DND-41 (cell line): ENCODE results near the gene LMOD2.

Experiments
- ATAC-seq: fragments of 200-7000 bp; cut with Tn5 transposase; 3 replicates; pipeline ENCODE4 v1.9.1; 2021; ENCODE audit warnings: low read depth; ENCODE audit not compliant: insufficient read depth
- DNase-seq: peaks from one replicate; pipeline ENCODE4 v3.0.0-alpha.2; 2020
- H2AFZ ChIP-seq: 2 replicates; pipeline ENCODE4 v1.6.0; 2012; ENCODE audit warnings: low read depth, low read length
- H3K27ac ChIP-seq: 2 replicates; pipeline ENCODE4 v1.5.1; 2012; ENCODE audit warnings: low read length, inconsistent platforms
- H3K27me3 ChIP-seq: fragments of 200-600 bp; sonication (generic); 2 replicates; pipeline ENCODE4 v1.6.0; 2012; ENCODE audit warnings: low read length, mild to moderate bottlenecking, inconsistent platforms; ENCODE audit not compliant: insufficient read depth, poor library complexity
- H3K36me3 ChIP-seq: 2 replicates; pipeline ENCODE4 v1.5.1; 2012; ENCODE audit warnings: low read length, inconsistent platforms; ENCODE audit not compliant: insufficient read depth
- H3K4me1 ChIP-seq: 2 replicates; pipeline ENCODE4 v1.5.1; 2012; ENCODE audit warnings: mild to moderate bottlenecking, low read length; ENCODE audit not compliant: insufficient read depth
- H3K4me2 ChIP-seq: 2 replicates; pipeline ENCODE4 v1.6.0; 2012; ENCODE audit warnings: mild to moderate bottlenecking, moderate library complexity, low read length, inconsistent platforms; ENCODE audit not compliant: insufficient read depth
- H3K4me3 ChIP-seq, 2 experiments: fragments of 200-600 bp in 1 of 2; shearing (Covaris generic) in 1 of 2; 2 replicates each; pipeline ENCODE4 v1.5.1; 2012 to 2016; ENCODE audit warnings: inconsistent platforms in 2 of 2, low read length in 2 of 2, mild to moderate bottlenecking in 2 of 2, low read depth in 1 of 2, moderate library complexity in 1 of 2
- H3K79me2 ChIP-seq: 2 replicates; pipeline ENCODE4 v1.6.0; 2012; ENCODE audit warnings: low read length, inconsistent platforms; ENCODE audit not compliant: insufficient read depth
- H3K9ac ChIP-seq: 2 replicates; pipeline ENCODE4 v1.6.0; 2012; ENCODE audit warnings: low read depth, mild to moderate bottlenecking, inconsistent platforms, low read length, moderate library complexity
- H3K9me3 ChIP-seq: 2 replicates; pipeline ENCODE4 v1.5.1; 2012; ENCODE audit warnings: low read length, moderate library complexity, mild to moderate bottlenecking, inconsistent platforms; ENCODE audit not compliant: insufficient read depth, severe bottlenecking
- H4K20me1 ChIP-seq: 2 replicates; pipeline ENCODE4 v1.6.0; 2012; ENCODE audit warnings: low read length; ENCODE audit not compliant: insufficient read depth
- CTCF ChIP-seq: IDR thresholded peaks from 2 replicates; pipeline ENCODE4 v1.5.1; 2012; ENCODE audit warnings: borderline replicate concordance, low read length, moderate library complexity, mild to moderate bottlenecking; ENCODE audit not compliant: poor library complexity, severe bottlenecking; ENCODE audit errors: extremely low read depth
- EZH2 ChIP-seq: IDR thresholded peaks from 3 replicates; pipeline ENCODE4 v1.6.1; 2012; ENCODE audit warnings: borderline replicate concordance, low read depth, mild to moderate bottlenecking, moderate library complexity, low read length, inconsistent platforms; ENCODE audit not compliant: severe bottlenecking

LMOD2 gene

GRCh38 chr7:123655614-123656013, at the start of gene LMOD2:
Gene LMOD2, plus strand, starts transcription at chr7:123655866. Its CDS starts 98 bp downstream, at chr7:123655964.
- H3K4me2 ChIP-seq, result no peak within 1 kb of the TSS
- H3K4me1 ChIP-seq, result no peaks in the 10 kb centered on the region
- H3K4me3 ChIP-seq, result no peak within 1 kb of the TSS
- no peaks in the 10 kb centered on the region for H3K79me2 ChIP-seq
- H3K27ac ChIP-seq, result no peak within 1 kb of the TSS
- H3K9me3 ChIP-seq, result no peaks in the 10 kb centered on the region
- H2AFZ ChIP-seq, result no peak within 1 kb of the TSS
- ATAC-seq (no peak), DNase-seq (no peak)
- H3K27me3 ChIP-seq, result peaks cover 3% of the 10 kb centered on the region
- TF ChIP-seq CTCF (no peak), EZH2 (no peak)
- no peak within 1 kb of the TSS for H3K9ac ChIP-seq
- H4K20me1 ChIP-seq, result no peaks in the 10 kb centered on the region
- H3K36me3 ChIP-seq, result no peaks in the 10 kb centered on the region

GRCh38 chr7:123607423-123607975, 48.2 kb upstream of the LMOD2 start:
- ATAC-seq, result no peak
- Histone ChIP-seq H3K9me3 (no peaks in the 10 kb centered on the region), H3K79me2 (no peaks in the 10 kb centered on the region), H3K27me3 (no peaks in the 10 kb centered on the region), H2AFZ (no peak overlapping the region), H3K4me1 (no peaks in the 10 kb centered on the region), H3K36me3 (no peaks in the 10 kb centered on the region), H4K20me1 (no peaks in the 10 kb centered on the region), H3K27ac (no peak overlapping the region), H3K4me2 (no peak overlapping the region), H3K4me3 (no peak overlapping the region), H3K9ac (no peak overlapping the region)
- TF ChIP-seq CTCF (no peak), EZH2 (no peak)
- no peak for DNase-seq

- Histone ChIP-seq H3K79me2 (no peaks in the 10 kb centered on the region), H3K4me2 (no peak overlapping the region), H2AFZ (no peak overlapping the region), H3K4me3 (no peak overlapping the region), H3K9me3 (no peaks in the 10 kb centered on the region), H3K27me3 (no peaks in the 10 kb centered on the region), H3K36me3 (no peaks in the 10 kb centered on the region), H3K4me1 (no peaks in the 10 kb centered on the region), H3K9ac (no peak overlapping the region), H3K27ac (no peak overlapping the region), H4K20me1 (no peaks in the 10 kb centered on the region)
- DNase-seq, result no peak
- TF ChIP-seq EZH2 (no peak), CTCF (no peak)
- ATAC-seq, result no peak
Measured at GRCh38 chr7:123608991-123609882, 46.4 kb upstream of the LMOD2 start.
